Common myeloid progenitor, CD34-positive (primary cell): Measurements from ENCODE around the gene POU2F2.

Experiments used
- CTCF ChIA-PET: fragments of 350-600 bp; sonication (Branson Sonifier 250); formaldehyde crosslinking; loops from one replicate; lab custom pipeline; 2021; ENCODE audit warnings: antibody characterized with exemption; lab: Charles Lee
- POLR2A ChIA-PET: fragments of 350-600 bp; sonication (Branson Sonifier 250); formaldehyde crosslinking; loops from one replicate; lab custom pipeline; 2021; ENCODE audit warnings: antibody characterized with exemption; lab: Charles Lee
- DNase-seq, 3 donors: peaks; one replicate each; pipeline versions ENCODE4 v3.0.0 to v3.0.0-alpha.2; 2013
- H3K27ac ChIP-seq, 2 experiments: 1 replicate in 1 of 2; 2 replicates in 1 of 2; pipeline ENCODE4 v1.7.0; 2013; ENCODE audit warnings: inconsistent platforms in 2 of 2, low read length in 2 of 2, mild to moderate bottlenecking in 2 of 2, low read depth in 1 of 2, moderate library complexity in 1 of 2; ENCODE audit not compliant: severe bottlenecking in 2 of 2, insufficient read depth in 1 of 2, poor library complexity in 1 of 2
- H3K27me3 ChIP-seq, 5 experiments: replicated peaks in 2 of 5; 1 replicate in 3 of 5; 2 replicates in 2 of 5; pipeline versions ENCODE4 v1.6.1 to v1.7.0; 2013; ENCODE audit warnings: low read length in 4 of 5, mild to moderate bottlenecking in 2 of 5, moderate library complexity in 2 of 5, inconsistent platforms in 1 of 5; ENCODE audit not compliant: insufficient read depth in 5 of 5, control insufficient read depth in 4 of 5
- H3K36me3 ChIP-seq, 4 experiments: 1 replicate in 2 of 4; 2 replicates in 2 of 4; pipeline versions ENCODE4 v1.6.1 to v1.7.0; 2013; ENCODE audit warnings: low read length in 3 of 4, control low read depth in 1 of 4, mild to moderate bottlenecking in 1 of 4; ENCODE audit not compliant: control insufficient read depth in 4 of 4, insufficient read depth in 4 of 4
- H3K4me1 ChIP-seq, 4 experiments: 1 replicate in 3 of 4; 2 replicates in 1 of 4; pipeline versions ENCODE4 v1.6.1 to v1.7.1; 2013; ENCODE audit warnings: low read length in 3 of 4, mild to moderate bottlenecking in 3 of 4, control low read depth in 1 of 4, inconsistent platforms in 1 of 4, moderate library complexity in 1 of 4; ENCODE audit not compliant: control insufficient read depth in 4 of 4, insufficient read depth in 4 of 4; ENCODE audit errors: control extremely low read depth in 1 of 4
- H3K4me3 ChIP-seq, 7 experiments: 1 replicate in 4 of 7; 2 replicates in 3 of 7; pipeline versions ENCODE4 v1.5.1 to v1.7.0; 2013; ENCODE audit warnings: mild to moderate bottlenecking in 7 of 7, low read length in 6 of 7, moderate library complexity in 6 of 7, inconsistent platforms in 2 of 7, low read depth in 2 of 7, control low read depth in 1 of 7; ENCODE audit not compliant: insufficient read depth in 4 of 7, control insufficient read depth in 1 of 7; ENCODE audit errors: extremely low read depth in 1 of 7
- H3K9me3 ChIP-seq, 5 experiments: 1 replicate in 4 of 5; 2 replicates in 1 of 5; pipeline versions ENCODE4 v1.6.1 to v1.7.1; 2013; ENCODE audit warnings: low read length in 4 of 5, mild to moderate bottlenecking in 2 of 5, inconsistent platforms in 1 of 5, low read depth in 1 of 5, moderate library complexity in 1 of 5; ENCODE audit not compliant: control insufficient read depth in 4 of 5, insufficient read depth in 2 of 5; ENCODE audit errors: control extremely low read depth in 1 of 5
- WGBS: methylation state at CpG from one replicate; pipeline ENCODE4 v1.1.5; 2013; ENCODE audit not compliant: insufficient coverage; 5-methylcytosine and 5-hydroxymethylcytosine counted together

The POU2F2 gene

DNA sequence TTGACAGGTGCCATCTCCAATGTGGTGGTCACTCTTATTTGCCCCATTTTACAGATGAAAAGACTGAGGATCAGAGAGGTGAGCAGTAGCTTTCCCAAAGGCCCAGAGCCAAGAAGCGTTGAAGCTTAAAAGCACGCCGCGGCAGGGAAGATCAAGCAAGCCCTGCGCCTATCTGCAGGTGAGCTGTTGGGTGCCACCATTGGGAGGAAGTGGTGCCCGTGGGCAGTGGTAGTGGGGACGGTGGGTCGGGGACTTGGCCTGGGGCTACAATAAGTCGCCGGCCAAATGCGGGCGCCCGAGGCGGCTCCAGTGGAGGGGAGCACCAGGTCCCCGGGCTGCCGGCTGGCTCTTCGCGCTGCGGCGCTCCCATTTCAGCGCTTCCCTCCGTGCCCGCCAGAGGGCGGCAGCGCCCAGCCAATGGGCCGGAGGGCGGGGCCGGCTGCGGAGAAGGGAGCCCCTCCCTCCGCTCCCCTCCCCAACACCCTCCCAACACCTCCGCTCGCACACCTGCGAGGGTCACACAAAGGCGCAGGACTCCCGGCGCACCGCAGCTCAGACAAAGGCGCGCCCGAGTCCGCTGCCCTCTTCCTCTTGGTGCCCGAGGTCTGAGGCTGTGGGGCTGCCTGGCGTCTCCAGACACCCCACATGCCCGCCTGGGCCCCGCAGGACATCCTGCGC lies 744 bp upstream of the POU2F2 start:
- peak overlapping the region; percentile 31 to 82 (median 70) for H3K4me3 ChIP-seq
- WGBS = 0% methylated on average over 34 of the region's 46 CpGs
- H3K36me3 ChIP-seq = no peaks in the 10 kb centered on the region
- no peaks in the 10 kb centered on the region for H3K27me3 ChIP-seq
- CTCF ChIA-PET = interaction anchor here (0.8 to 7.1 kb wide), 17 partner anchors 9 to 198 kb away, joined by 3 to 66 read pairs (median 4); no protein-coding TSS in a partner anchor
- H3K27ac ChIP-seq = no peak overlapping the region
- peak; percentile 61 to 69 (median 68) for DNase-seq
- POLR2A ChIA-PET = interaction anchor here (0.9 to 1.7 kb wide), 3 partner anchors 11 to 162 kb away, joined by 4 to 6 read pairs (median 5); partner anchors contain the start of gene ZNF574
- peaks cover 12 to 80% (median 58%) of the 10 kb centered on the region in 4 experiments for H3K4me1 ChIP-seq
- no peaks in the 10 kb centered on the region for H3K9me3 ChIP-seq

DNA sequence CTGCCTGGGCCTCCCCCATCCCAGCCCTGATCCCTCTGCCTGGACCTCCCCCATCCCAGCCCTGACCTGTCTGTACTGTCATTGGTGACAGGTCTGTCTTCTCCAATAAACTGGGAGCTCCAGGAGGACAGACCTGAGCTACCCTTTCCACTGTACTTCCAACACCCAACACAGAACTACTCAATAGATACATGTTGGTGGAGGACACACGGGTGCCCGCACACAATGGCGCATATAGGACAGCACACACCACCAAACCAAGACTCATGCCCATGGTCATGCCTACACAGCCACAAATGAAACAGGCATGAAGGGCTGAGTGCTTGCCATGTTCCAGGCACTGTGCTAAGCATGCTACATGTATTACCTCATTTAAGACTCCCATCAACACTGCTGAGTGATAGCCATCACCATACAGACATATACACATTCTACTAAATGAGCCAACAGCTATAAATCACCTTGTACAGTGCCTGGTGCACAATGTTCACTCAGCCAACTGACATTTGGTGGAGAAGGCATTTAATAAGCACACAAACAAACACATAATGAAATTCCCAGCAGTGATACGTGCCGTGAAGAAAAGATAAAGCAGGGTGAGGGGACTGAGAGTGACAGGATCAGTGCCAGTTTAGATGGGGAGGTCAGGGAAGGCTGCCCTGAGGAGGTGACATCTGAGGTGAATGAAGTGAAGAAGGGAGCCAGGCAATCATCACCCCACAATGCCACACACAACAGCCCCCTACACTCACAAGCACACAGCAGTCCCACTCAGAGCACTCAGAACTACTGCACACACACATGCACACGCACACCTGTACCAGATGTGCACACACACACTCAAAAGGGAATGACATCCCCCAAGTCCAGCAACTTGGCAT lies 857 bp downstream of the POU2F2 start:
- POLR2A ChIA-PET = interaction anchor here (1.7 kb wide), 1 partner anchor 55 kb away, joined by 5 read pairs; the partner anchor contains the start of gene ZNF574
- H3K4me3 ChIP-seq = peak overlapping the region; percentile 31 to 82 (median 66)
- peak in 1 of 3 donors; percentile 16 for DNase-seq
- H3K27ac ChIP-seq = peak overlapping the region in 1 of 2 experiments; percentile 38
- peaks cover 12 to 78% (median 58%) of the 10 kb centered on the region in 4 experiments for H3K4me1 ChIP-seq
- 58% methylated on average over 4 of the region's 6 CpGs for WGBS
- CTCF ChIA-PET = interaction anchor here (0.6 to 7.1 kb wide), 14 partner anchors 8 to 269 kb away, joined by 3 to 66 read pairs (median 4); no protein-coding TSS in a partner anchor
- H3K9me3 ChIP-seq = no peaks in the 10 kb centered on the region
- H3K27me3 ChIP-seq = no peaks in the 10 kb centered on the region
- H3K36me3 ChIP-seq = no peaks in the 10 kb centered on the region

DNA sequence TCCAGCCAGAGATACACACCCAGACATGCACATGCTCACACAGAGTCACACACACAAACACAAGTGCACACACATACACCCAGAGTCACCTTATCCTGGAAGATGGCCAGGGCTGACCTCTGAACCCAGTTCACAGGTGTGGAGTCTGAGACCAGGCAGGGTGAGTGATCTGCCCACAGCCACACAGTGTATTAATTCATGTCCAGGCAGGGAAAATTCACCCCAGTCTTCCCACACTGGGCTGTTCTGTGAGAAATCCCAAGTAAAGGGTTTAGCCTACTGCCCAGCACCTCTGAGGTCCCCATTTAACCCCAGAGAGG lies 2.0 kb downstream of the POU2F2 start:
- POLR2A ChIA-PET = no interaction called here
- CTCF ChIA-PET = interaction anchor here (1.1 to 3.5 kb wide), 2 partner anchors 19 to 21 kb away, joined by 4 to 23 read pairs; no protein-coding TSS in a partner anchor
- Histone ChIP-seq H3K4me1 (peaks cover 12 to 67% (median 51%) of the 10 kb centered on the region in 4 experiments), H3K27me3 (no peaks in the 10 kb centered on the region), H3K4me3 (peak overlapping the region in 4 of 7 experiments; percentile 2 to 51 (median 20)), H3K27ac (no peak overlapping the region), H3K9me3 (no peaks in the 10 kb centered on the region), H3K36me3 (no peaks in the 10 kb centered on the region)
- no peak for DNase-seq

DNA sequence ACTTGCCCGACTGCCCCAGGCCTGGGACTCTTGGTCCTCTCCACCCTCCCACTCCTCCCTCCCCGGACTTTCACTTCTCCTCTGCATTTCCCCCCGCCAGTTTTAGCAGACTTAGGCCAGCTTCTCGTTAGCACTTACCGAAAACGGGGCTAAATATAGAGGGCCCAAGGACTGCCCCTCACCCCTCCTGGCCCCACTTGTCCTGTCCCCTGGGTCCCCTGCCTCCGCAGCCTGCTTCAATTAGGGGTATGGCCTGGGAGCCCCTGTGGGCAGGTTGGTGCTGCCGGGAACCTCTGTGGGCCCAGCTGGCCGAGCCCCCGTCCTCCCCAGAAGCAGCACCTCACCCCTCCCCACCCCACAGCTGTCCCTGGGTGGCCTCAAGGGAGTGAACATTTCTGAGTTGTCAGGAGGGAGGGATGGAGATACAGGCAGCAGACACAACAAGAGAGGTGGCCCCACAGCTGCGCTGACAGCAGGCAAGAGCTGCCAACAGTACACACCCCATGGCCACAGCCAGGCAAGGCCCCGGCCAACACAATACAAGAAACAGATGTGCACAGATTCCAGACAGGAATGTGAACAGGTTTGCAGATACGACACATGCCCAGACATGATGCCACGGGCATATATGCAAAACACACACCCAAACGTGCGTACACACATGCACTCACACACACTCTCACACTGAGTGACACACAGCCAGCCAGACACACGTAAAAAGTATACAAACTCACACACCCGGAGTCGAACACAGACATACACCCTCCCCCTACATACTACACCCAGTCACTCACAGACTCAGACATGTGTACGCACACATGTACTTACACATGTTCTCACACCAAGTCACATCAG lies 2.6 kb downstream of the POU2F2 start:
- WGBS = 49% methylated on average over 15 of the region's 20 CpGs
- POLR2A ChIA-PET = no interaction called here
- peak overlapping the region in 4 of 7 experiments; percentile 22 to 51 (median 27) for H3K4me3 ChIP-seq

DNA sequence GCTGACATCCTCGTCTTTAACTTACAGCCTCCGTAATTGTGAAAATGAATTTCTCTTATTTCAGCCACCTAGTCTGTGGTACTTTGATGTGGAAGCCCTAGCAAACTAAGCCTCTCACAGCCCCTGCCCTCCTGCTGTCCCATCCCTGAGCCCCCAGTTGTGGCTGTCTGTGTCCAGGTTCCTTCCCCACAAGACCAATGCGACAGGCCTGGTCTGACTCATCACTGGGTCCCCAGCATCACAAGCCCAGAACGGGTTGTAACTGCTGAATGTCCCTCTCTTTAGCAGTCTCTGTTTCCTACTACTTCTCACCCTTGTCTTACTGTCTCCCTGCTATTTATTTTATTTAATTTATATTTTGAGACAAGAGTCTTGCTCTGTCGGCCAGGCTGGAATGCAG lies 5.7 kb downstream of the POU2F2 start:
- Histone ChIP-seq H3K36me3 (peaks cover 0 to 4% (median 0%) of the 10 kb centered on the region in 4 experiments), H3K27ac (no peak overlapping the region), H3K27me3 (no peaks in the 10 kb centered on the region), H3K9me3 (no peaks in the 10 kb centered on the region), H3K4me1 (peaks cover 11 to 56% (median 47%) of the 10 kb centered on the region in 4 experiments), H3K4me3 (no peak overlapping the region)
- ChIA-PET CTCF (interaction anchor here (1.1 to 3.5 kb wide), 4 partner anchors 10 to 42 kb away, joined by 3 to 23 read pairs (median 4); no protein-coding TSS in a partner anchor), POLR2A (no interaction called here)
- DNase-seq = peak in 1 of 3 donors; percentile 23
- 90% methylated on average over 4 of the region's 5 CpGs for WGBS

More for the DNA sequence above, 2.6 kb downstream of the POU2F2 start:
- peak in 2 of 3 donors; percentile 15 to 28 for DNase-seq
- CTCF ChIA-PET = interaction anchor here (1.1 to 3.5 kb wide), 4 partner anchors 9 to 21 kb away, joined by 4 to 23 read pairs (median 4); no protein-coding TSS in a partner anchor
- Histone ChIP-seq H3K36me3 (peaks cover 0 to 1% (median 0%) of the 10 kb centered on the region in 4 experiments), H3K27me3 (no peaks in the 10 kb centered on the region), H3K4me1 (peaks cover 12 to 62% (median 49%) of the 10 kb centered on the region in 4 experiments), H3K9me3 (no peaks in the 10 kb centered on the region), H3K27ac (no peak overlapping the region)

DNA sequence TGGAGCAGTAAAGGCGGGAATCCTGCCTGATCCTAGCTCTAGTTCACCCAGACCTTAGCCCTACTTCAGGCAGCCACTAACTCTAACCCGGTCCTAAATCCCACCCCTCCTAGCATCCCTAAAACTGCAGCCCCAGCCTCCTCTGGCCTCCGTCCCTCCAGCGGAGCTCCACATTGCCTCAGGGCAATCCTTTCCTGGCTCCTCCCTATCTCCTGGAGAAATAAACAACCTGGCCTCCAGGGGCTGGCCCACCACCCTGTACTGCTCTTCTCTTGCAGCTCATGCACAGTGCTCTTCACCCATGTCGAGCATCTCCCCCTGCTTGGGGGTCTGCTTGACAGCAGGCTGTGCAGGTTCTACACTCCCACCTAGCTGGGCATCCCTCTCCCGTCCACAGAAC lies 6.7 kb downstream of the POU2F2 start:
- Histone ChIP-seq H3K4me1 (peaks cover 14 to 58% (median 49%) of the 10 kb centered on the region in 4 experiments), H3K27ac (no peak overlapping the region), H3K36me3 (peaks cover 0 to 4% (median 0%) of the 10 kb centered on the region in 4 experiments), H3K27me3 (no peaks in the 10 kb centered on the region), H3K4me3 (no peak overlapping the region), H3K9me3 (no peaks in the 10 kb centered on the region)
- ChIA-PET POLR2A (interaction anchor here (0.7 kb wide), 1 partner anchor 72 kb away, joined by 3 read pairs; no protein-coding TSS in a partner anchor), CTCF (interaction anchor here (0.8 to 7.6 kb wide), 8 partner anchors 7 to 175 kb away, joined by 3 to 68 read pairs (median 4); partner anchors contain the start of gene POU2F2)
- WGBS = 93% methylated on average over 6 of the region's 6 CpGs
- no peak for DNase-seq
